ENCODE measurements around the gene TREML4.

Gene TREML4, protein sequence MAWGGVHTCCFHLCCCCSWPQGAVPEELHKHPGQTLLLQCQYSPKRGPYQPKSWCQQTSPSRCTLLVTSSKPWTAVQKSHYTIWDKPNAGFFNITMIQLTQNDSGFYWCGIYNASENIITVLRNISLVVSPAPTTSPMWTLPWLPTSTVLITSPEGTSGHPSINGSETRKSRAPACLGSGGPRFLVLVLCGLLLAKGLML

DNA sequence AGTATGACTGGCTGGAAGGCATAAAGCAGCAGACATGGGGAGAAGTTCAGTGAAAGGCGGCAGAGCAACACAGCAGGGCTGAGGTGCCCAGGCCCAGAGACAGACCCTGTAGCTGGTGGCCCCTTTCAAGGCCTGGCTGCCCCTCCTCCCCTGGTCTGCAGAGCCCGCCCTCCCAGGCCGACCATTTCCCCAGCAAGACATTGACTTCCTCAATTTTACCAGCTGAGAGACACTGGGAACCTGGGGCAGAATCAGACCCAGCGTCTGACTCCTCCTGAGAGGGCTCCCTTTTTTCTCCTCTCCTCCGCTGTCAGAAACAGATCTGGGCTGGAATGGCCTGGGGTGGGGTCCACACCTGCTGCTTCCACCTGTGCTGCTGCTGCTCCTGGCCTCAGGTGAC lies at the start of gene TREML4:
Gene TREML4 (plus strand): TSS at position 254 of the 400 bp plus-strand sequence. CDS start 79 bp downstream, at position 333.
- POLR2A ChIA-PET: no interaction called here
- no peak for DNase-seq (ENCODE audit: extremely low spot score)
- CTCF ChIA-PET: interaction anchor here (1.1 to 1.9 kb wide), 3 partner anchors 46 to 92 kb away, joined by 3 to 4 read pairs (median 4); no protein-coding TSS in a partner anchor
- TF ChIP-seq, protein P1, sequence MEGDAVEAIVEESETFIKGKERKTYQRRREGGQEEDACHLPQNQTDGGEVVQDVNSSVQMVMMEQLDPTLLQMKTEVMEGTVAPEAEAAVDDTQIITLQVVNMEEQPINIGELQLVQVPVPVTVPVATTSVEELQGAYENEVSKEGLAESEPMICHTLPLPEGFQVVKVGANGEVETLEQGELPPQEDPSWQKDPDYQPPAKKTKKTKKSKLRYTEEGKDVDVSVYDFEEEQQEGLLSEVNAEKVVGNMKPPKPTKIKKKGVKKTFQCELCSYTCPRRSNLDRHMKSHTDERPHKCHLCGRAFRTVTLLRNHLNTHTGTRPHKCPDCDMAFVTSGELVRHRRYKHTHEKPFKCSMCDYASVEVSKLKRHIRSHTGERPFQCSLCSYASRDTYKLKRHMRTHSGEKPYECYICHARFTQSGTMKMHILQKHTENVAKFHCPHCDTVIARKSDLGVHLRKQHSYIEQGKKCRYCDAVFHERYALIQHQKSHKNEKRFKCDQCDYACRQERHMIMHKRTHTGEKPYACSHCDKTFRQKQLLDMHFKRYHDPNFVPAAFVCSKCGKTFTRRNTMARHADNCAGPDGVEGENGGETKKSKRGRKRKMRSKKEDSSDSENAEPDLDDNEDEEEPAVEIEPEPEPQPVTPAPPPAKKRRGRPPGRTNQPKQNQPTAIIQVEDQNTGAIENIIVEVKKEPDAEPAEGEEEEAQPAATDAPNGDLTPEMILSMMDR (IDR thresholded peaks at IDR 0.05; ENCODE audit: control extremely low read depth, extremely low read depth, low read depth, missing control alignments): no peak

DNA sequence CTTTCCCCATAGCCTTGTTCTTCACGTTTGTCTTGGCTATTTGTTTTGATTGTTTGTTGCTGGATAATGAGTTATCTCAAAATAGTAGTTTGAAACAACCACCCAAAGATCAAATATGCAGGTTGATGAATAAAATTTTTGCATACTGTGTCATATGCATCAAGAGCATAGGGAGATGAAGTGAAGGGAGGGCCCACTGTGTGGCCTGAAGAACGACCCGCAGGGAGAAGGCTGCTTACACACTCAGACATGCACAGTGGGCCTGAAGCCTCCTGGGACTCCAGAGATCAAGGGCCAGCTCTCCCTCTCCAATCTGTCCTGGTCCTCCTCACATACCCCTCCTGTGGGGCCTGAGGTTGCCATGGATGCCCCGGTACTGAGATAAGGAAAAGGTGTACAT lies 49.0 kb upstream of the TREML4 start:
- no peak for DNase-seq (ENCODE audit: extremely low spot score)
- TF ChIP-seq, protein P1 (IDR thresholded peaks at IDR 0.05; ENCODE audit: control extremely low read depth, extremely low read depth, low read depth, missing control alignments): no peak
- CTCF ChIA-PET: no interaction called here
- POLR2A ChIA-PET: no interaction called here

DNA sequence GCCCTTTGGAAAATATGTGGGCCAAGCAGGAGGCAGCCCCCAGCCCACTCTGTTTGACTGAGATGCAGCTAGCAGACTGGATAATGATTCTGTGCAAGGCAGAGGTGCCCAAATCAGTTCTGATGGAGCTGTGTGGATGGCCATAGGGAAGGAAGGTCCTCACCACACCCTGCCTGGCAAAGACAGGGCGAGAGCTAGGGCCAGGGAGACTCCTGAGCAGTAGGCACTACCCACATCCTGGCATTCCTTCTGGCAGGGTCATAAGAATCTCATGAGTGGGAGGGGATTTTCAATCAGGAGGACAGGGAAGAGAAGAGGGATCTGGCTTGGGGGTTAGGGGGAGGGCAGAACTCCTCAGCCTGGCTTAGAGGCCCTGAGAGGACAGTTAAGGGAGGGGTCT lies 46.6 kb upstream of the TREML4 start:
- TF ChIP-seq, protein P1 (IDR thresholded peaks at IDR 0.05; ENCODE audit: control extremely low read depth, extremely low read depth, low read depth, missing control alignments): no peak
- DNase-seq (ENCODE audit: extremely low spot score): no peak
- POLR2A ChIA-PET: no interaction called here
- CTCF ChIA-PET: interaction anchor here (0.9 to 3.5 kb wide), 12 partner anchors 9 to 138 kb away, joined by 3 to 25 read pairs (median 4); partner anchors contain the start of genes NFYA, OARD1, TREML2 and TREML4

DNA sequence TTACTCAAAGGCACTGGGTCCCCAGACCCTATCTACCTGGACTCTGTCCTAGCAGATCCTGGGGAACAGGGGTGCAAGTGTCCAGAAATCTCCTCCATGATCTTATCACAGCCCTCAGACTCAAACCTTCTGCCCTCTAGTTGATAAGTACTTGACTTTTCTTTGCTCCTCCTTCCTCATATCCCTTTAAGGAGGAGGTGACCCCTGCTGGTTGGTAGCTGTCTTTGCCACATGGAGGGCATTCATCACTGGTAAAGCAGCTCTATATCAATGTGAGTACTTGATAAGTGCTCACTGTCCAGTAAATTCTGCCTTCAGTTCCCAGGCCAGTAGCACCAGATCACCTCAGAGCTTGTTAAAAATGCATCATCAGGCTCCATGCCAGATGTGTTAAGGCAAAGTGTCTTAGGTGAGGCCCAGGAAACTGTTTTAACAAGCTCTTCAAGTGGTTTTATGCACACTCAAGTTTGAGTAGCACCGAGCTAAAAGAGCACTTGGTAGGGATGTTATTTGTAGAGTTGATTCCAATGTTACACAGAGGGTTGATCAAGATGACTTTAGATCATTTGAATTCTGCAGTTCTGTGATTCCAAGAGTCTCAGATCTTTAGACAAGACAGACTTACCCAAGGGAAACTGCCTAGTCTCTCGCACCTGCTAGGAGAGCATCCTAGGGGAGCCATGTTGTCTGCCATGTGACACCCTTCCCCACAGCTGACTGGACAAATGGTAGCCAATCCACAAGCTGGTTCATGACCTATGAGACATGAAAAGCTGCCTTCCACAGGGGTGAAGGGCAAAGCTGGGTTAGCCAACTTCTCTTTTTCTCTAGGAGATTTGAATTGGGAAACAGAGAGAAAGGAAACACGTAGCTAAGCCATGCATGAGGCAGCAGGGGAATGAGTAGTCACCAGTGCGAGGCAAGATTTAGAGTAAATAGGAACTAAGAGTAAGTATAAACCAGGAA lies 45.8 kb upstream of the TREML4 start:
- ChIA-PET CTCF (interaction anchor here (0.7 to 3.5 kb wide), 23 partner anchors 8 to 279 kb away, joined by 3 to 25 read pairs (median 4); partner anchors contain the start of genes NFYA, OARD1, TREML2 and TREML4), POLR2A (no interaction called here)
- TF ChIP-seq, protein P1 (IDR thresholded peaks at IDR 0.05; ENCODE audit: control extremely low read depth, extremely low read depth, low read depth, missing control alignments): peak; percentile 45
- peak; percentile 55 for DNase-seq (ENCODE audit: extremely low spot score)

DNA sequence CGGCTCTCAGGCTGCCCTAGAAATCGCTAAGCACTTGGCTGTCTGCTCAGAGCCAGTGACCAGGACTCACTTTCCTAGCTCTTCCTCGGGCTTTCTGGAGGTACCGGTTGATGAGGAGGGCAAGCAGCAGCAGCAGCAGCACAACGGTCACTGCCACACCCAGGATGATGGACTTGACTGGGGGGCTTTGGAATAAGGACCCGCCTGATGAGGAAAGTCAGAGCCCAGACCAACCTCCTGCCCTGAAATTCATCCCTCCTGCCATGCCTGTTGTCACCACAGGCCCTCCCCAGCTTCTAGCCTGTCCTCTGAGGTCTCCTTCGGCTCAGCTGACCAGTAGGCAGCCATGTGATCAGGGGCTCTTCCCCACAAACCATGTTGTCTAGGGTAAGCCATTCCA lies 43.4 kb upstream of the TREML4 start:
- ChIA-PET POLR2A (no interaction called here), CTCF (interaction anchor here (1.2 to 1.3 kb wide), 2 partner anchors 16 kb away, joined by 3 read pairs; partner anchors contain the start of gene TREML2)
- no peak for DNase-seq (ENCODE audit: extremely low spot score)
- TF ChIP-seq, protein P1 (IDR thresholded peaks at IDR 0.05; ENCODE audit: control extremely low read depth, extremely low read depth, low read depth, missing control alignments): no peak

DNA sequence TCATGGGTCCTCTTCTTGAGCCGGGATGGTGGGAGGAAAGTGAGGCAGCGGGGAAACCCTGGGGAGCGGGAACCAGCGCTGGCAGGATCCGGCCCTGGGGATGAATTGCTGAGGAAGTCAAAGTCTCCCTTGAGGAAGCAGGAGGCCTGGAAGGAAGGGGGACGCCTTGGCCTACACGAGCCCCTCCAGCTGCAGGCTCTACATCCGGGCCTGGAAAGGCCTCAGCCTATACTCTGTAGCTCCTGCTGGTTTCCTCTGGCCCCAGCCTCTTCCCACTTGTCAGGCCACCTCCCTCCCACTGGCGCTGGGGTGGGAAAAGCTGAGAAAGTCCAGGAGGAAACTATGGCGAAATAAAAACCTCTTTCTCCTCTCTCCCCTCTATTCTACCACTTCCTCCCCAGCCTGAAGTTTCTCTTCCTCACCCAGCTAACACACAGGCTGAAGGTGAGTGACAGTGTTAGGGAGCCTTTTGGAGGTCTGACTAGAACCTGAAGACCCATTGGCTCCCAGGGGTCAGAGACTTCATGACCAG lies 42.1 kb upstream of the TREML4 start:
- POLR2A ChIA-PET: no interaction called here
- CTCF ChIA-PET: interaction anchor here (0.7 to 2.5 kb wide), 4 partner anchors 15 to 133 kb away, joined by 3 to 5 read pairs (median 3); partner anchors contain the start of gene TREML2
- DNase-seq (ENCODE audit: extremely low spot score): no peak
- TF ChIP-seq, protein P1 (IDR thresholded peaks at IDR 0.05; ENCODE audit: control extremely low read depth, extremely low read depth, low read depth, missing control alignments): no peak

Measured in GM10248 (cell line).